K562 (cell line): ENCODE data around the gene RAMP2. TPM values are rescaled to one million over a fixed set of nuclear protein-coding genes. Genes with fewer than 3 reads are reported as not detected.

Experiments used
- CHD1 ChIP-seq: fragments of 200-600 bp; sonication (generic); IDR thresholded peaks from one replicate; pipeline ENCODE4 v1.6.1; 2012; ENCODE audit warnings: mild to moderate bottlenecking, moderate library complexity, low read length, inconsistent platforms
- HOXB6 ChIP-seq: fragments of 250-450 bp; sonication (Bioruptor Pico); IDR thresholded peaks from 2 replicates; pipeline ENCODE4 v1.5.1; 2022; ENCODE audit warnings: mild to moderate bottlenecking, borderline replicate concordance
- KDM1A ChIP-seq, 2 experiments: fragments of 450-650 bp; IDR thresholded peaks; 2 replicates each; pipeline ENCODE4 v1.6.1; 2016; ENCODE audit warnings: mild to moderate bottlenecking in 2 of 2
- KLF13 ChIP-seq: fragments of 450-650 bp; IDR thresholded peaks from 2 replicates; pipeline ENCODE4 v1.6.1; 2016; ENCODE audit warnings: missing genetic modification characterization, low read depth, mild to moderate bottlenecking, missing compliant biosample characterization, moderate library complexity, borderline replicate concordance
- LEF1 ChIP-seq: fragments of 450-650 bp; IDR thresholded peaks from 2 replicates; pipeline ENCODE4 v1.6.1; 2016; ENCODE audit warnings: mild to moderate bottlenecking
- MTA1 ChIP-seq: fragments of 450-650 bp; IDR thresholded peaks from 2 replicates; pipeline ENCODE4 v1.6.1; 2017; ENCODE audit warnings: borderline replicate concordance
- PRPF4 ChIP-seq: fragments of 200-400 bp; formaldehyde crosslinking; IDR thresholded peaks from one replicate; pipeline ENCODE4 v1.6.1; 2017; ENCODE audit warnings: low read length, low read depth, mild to moderate bottlenecking; ENCODE audit not compliant: insufficient read depth, poor library complexity, severe bottlenecking
- PYGO2 ChIP-seq: fragments of 450-650 bp; IDR thresholded peaks from 2 replicates; pipeline ENCODE4 v1.6.1; 2016; ENCODE audit warnings: mild to moderate bottlenecking, missing genetic modification characterization, moderate library complexity, missing compliant biosample characterization
- RBM17 ChIP-seq: fragments of 200-400 bp; formaldehyde crosslinking; IDR thresholded peaks from 2 replicates; pipeline ENCODE4 v1.6.1; 2017; ENCODE audit warnings: low read depth, mild to moderate bottlenecking, low read length, borderline replicate concordance
- RBM25 ChIP-seq: fragments of 200-400 bp; formaldehyde crosslinking; IDR thresholded peaks from 2 replicates; pipeline ENCODE4 v1.6.1; 2018; ENCODE audit warnings: low read length, low read depth, moderate library complexity; ENCODE audit not compliant: severe bottlenecking
- RUNX1 ChIP-seq: sonication (generic); IDR thresholded peaks from 2 replicates; pipeline ENCODE4 v1.6.1; 2016; ENCODE audit warnings: antibody characterized with exemption, low read depth
- TRIM28 ChIP-seq: fragments of 450-650 bp; IDR thresholded peaks from 2 replicates; pipeline ENCODE4 v1.6.1; 2017
- ZNF175 ChIP-seq: fragments of 200-800 bp; sonication (Bioruptor generic); IDR thresholded peaks from 2 replicates; pipeline ENCODE4 v1.6.1; 2016; ENCODE audit warnings: low read depth, mild to moderate bottlenecking, missing genetic modification characterization, missing compliant biosample characterization
- ZNF212 ChIP-seq: fragments of 450-650 bp; formaldehyde crosslinking; IDR thresholded peaks from 2 replicates; pipeline ENCODE4 v1.4.0; 2020; ENCODE audit warnings: mild to moderate bottlenecking
- polyA plus RNA-seq, 8 experiments: library from polyadenylated mRNA; depleted of rRNA in 4 of 8; stranded (reverse) in 5 of 8; unstranded in 3 of 8; fragments of >200 nt; fragmentation: Nextera tagmentation in 2 of 8; fragmentation: Illumina TruSeq in 1 of 8; extraction: Ambion mirVana in 2 of 8; extraction: Trizol in 1 of 8; gene quantifications; 2 replicates each; pipeline versions ENCODE4 v1.2.1 to v1.2.3, GENCODE V29; 2011 to 2014; ENCODE audit warnings: inconsistent platforms in 1 of 8, missing spikeins in 1 of 8
- total RNA-seq, 7 experiments: library from RNA; depleted of rRNA in 6 of 7; stranded (reverse); fragments of >200 nt in 6 of 7; fragmentation: Illumina TruSeq in 2 of 7; extraction: Trizol in 2 of 7; gene quantifications; 2 replicates each; pipeline versions ENCODE4 v1.2.1 to v1.2.3, GENCODE V29; 2011 to 2021; ENCODE audit warnings: low replicate concordance in 1 of 7
- TF ChIP-seq, protein P1 (sequence below): sonication (generic); formaldehyde crosslinking; IDR thresholded peaks from 2 replicates; pipeline ENCODE4 v1.8.0; 2022; ENCODE audit warnings: missing genetic modification reagents, mild to moderate bottlenecking, moderate library complexity, borderline replicate concordance
- TF ChIP-seq, protein P2 (sequence below): fragments of 200-800 bp; sonication (Bioruptor generic); IDR thresholded peaks from 2 replicates; pipeline ENCODE4 v1.6.1; 2017; ENCODE audit warnings: missing genetic modification characterization, missing compliant biosample characterization
- TF ChIP-seq, protein P3 (sequence below): sonication (generic); formaldehyde crosslinking; IDR thresholded peaks from 2 replicates; pipeline ENCODE4 v1.8.0; 2023; ENCODE audit warnings: mild to moderate bottlenecking, missing genetic modification reagents
- TF ChIP-seq, protein P4 (sequence below): fragments of 250-450 bp; sonication (Bioruptor Pico); IDR thresholded peaks from 2 replicates; pipeline ENCODE4 v1.8.0; 2022; ENCODE audit warnings: inconsistent platforms
- TF ChIP-seq, protein P5 (sequence below): sonication (generic); formaldehyde crosslinking; IDR thresholded peaks from 2 replicates; pipeline ENCODE4 v1.8.0; 2022; ENCODE audit warnings: mild to moderate bottlenecking, low read depth, missing genetic modification reagents

The RAMP2 gene
- total and polyA plus RNA-seq, 9 of the 15 experiments (the other 6 are each of a cell fraction or from before 2014, with no cell fraction given), result not detected

DNA sequence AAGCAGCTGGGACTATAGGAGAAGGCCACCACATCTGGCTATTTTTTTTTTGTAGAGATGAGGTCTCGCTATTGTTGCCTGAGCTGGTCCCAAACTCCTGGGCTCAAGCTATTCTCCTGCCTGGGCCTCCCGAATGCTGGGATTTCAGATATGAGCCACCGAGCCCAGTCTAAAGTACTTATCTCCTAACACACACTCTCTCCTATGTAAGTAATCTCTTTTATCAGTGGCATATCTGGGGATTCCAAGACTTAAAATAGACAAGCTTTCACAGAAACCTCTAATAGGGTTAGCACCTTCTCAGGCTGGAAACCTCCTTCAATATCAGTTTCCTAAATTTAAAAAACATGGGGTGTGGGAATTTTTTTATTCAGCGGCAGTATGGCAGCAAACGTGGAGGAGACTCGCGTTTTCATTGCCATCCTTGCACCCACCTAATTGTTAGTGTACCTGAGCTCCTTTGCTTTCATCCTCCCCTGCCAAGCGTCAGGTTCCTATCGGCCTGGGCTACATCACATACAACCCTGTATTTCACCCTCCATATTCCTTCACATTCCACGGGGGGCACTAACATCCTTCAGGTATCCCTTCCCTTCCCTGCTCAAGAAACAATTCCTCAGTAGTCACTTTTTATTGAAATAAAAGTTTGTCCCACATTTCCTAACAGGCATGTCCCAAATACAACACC lies 17.3 kb upstream of the RAMP2 start (continued):
- TF ChIP-seq, protein P1, sequence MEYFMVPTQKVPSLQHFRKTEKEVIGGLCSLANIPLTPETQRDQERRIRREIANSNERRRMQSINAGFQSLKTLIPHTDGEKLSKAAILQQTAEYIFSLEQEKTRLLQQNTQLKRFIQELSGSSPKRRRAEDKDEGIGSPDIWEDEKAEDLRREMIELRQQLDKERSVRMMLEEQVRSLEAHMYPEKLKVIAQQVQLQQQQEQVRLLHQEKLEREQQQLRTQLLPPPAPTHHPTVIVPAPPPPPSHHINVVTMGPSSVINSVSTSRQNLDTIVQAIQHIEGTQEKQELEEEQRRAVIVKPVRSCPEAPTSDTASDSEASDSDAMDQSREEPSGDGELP (CRISPR knock-in tag), result no peak
- TF ChIP-seq TRIM28 (no peak), RBM17 (no peak), KDM1A (IDR thresholded peaks at IDR 0.05) (peak; percentile 84 to 88), CHD1 (no peak), HOXB6 (CRISPR knock-in tag) (no peak), ZNF212 (CRISPR knock-in tag) (no peak), ZNF175 (CRISPR knock-in tag) (no peak), PYGO2 (tag) (no peak), KLF13 (tag) (no peak), LEF1 (peak; percentile 73; the same call in 1 of the 2 replicates), PRPF4 (no peak), MTA1 (no peak), RBM25 (no peak), RUNX1 (no peak)
- TF ChIP-seq, protein P2, sequence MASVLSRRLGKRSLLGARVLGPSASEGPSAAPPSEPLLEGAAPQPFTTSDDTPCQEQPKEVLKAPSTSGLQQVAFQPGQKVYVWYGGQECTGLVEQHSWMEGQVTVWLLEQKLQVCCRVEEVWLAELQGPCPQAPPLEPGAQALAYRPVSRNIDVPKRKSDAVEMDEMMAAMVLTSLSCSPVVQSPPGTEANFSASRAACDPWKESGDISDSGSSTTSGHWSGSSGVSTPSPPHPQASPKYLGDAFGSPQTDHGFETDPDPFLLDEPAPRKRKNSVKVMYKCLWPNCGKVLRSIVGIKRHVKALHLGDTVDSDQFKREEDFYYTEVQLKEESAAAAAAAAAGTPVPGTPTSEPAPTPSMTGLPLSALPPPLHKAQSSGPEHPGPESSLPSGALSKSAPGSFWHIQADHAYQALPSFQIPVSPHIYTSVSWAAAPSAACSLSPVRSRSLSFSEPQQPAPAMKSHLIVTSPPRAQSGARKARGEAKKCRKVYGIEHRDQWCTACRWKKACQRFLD (CRISPR knock-in tag), result no peak; the same call in 1 of the 2 replicates
- TF ChIP-seq, protein P3, sequence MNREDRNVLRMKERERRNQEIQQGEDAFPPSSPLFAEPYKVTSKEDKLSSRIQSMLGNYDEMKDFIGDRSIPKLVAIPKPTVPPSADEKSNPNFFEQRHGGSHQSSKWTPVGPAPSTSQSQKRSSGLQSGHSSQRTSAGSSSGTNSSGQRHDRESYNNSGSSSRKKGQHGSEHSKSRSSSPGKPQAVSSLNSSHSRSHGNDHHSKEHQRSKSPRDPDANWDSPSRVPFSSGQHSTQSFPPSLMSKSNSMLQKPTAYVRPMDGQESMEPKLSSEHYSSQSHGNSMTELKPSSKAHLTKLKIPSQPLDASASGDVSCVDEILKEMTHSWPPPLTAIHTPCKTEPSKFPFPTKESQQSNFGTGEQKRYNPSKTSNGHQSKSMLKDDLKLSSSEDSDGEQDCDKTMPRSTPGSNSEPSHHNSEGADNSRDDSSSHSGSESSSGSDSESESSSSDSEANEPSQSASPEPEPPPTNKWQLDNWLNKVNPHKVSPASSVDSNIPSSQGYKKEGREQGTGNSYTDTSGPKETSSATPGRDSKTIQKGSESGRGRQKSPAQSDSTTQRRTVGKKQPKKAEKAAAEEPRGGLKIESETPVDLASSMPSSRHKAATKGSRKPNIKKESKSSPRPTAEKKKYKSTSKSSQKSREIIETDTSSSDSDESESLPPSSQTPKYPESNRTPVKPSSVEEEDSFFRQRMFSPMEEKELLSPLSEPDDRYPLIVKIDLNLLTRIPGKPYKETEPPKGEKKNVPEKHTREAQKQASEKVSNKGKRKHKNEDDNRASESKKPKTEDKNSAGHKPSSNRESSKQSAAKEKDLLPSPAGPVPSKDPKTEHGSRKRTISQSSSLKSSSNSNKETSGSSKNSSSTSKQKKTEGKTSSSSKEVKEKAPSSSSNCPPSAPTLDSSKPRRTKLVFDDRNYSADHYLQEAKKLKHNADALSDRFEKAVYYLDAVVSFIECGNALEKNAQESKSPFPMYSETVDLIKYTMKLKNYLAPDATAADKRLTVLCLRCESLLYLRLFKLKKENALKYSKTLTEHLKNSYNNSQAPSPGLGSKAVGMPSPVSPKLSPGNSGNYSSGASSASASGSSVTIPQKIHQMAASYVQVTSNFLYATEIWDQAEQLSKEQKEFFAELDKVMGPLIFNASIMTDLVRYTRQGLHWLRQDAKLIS (CRISPR knock-in tag), result no peak
- TF ChIP-seq, protein P4, sequence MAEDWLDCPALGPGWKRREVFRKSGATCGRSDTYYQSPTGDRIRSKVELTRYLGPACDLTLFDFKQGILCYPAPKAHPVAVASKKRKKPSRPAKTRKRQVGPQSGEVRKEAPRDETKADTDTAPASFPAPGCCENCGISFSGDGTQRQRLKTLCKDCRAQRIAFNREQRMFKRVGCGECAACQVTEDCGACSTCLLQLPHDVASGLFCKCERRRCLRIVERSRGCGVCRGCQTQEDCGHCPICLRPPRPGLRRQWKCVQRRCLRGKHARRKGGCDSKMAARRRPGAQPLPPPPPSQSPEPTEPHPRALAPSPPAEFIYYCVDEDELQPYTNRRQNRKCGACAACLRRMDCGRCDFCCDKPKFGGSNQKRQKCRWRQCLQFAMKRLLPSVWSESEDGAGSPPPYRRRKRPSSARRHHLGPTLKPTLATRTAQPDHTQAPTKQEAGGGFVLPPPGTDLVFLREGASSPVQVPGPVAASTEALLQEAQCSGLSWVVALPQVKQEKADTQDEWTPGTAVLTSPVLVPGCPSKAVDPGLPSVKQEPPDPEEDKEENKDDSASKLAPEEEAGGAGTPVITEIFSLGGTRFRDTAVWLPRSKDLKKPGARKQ (CRISPR knock-in tag), result no peak
- TF ChIP-seq, protein P5, sequence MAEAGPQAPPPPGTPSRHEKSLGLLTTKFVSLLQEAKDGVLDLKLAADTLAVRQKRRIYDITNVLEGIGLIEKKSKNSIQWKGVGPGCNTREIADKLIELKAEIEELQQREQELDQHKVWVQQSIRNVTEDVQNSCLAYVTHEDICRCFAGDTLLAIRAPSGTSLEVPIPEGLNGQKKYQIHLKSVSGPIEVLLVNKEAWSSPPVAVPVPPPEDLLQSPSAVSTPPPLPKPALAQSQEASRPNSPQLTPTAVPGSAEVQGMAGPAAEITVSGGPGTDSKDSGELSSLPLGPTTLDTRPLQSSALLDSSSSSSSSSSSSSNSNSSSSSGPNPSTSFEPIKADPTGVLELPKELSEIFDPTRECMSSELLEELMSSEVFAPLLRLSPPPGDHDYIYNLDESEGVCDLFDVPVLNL, result no peak
